Thoracic aorta (tissue), 2 donors: Measurements from ENCODE around the gene ALDH1A1. TPM values are rescaled to one million over a fixed set of nuclear protein-coding genes. Genes with fewer than 3 reads are reported as not detected.

Experiments
- ATAC-seq: fragments of 150-250 bp; one replicate; pipeline ENCODE4 v1.8.0; 2017; ENCODE audit warnings: low read depth; ENCODE audit not compliant: insufficient number of reproducible peaks, low FRiP score
- DNase-seq: peaks from one replicate; pipeline ENCODE4 v3.0.0-alpha.2; 2020; ENCODE audit warnings: low spot score
- H3K27ac ChIP-seq, 2 donors: fragments of 200-600 bp; sonication (generic); 1 replicate in 1 of 2; 2 replicates in 1 of 2; pipeline ENCODE4 v1.5.1; 2016; ENCODE audit warnings: mild to moderate bottlenecking in 2 of 2, moderate library complexity in 2 of 2
- H3K27me3 ChIP-seq: fragments of 200-600 bp; sonication (generic); replicated peaks from 2 replicates; pipeline ENCODE4 v1.6.0; 2016; ENCODE audit warnings: mild to moderate bottlenecking; ENCODE audit not compliant: insufficient read depth
- H3K36me3 ChIP-seq: fragments of 200-600 bp; sonication (generic); one replicate; pipeline ENCODE4 v1.5.1; 2016
- H3K4me1 ChIP-seq, 2 donors: fragments of 200-600 bp; sonication (generic); 1 replicate in 1 of 2; 2 replicates in 1 of 2; pipeline versions ENCODE4 v1.5.1 to v1.6.0; 2016; ENCODE audit warnings: low read depth in 2 of 2, mild to moderate bottlenecking in 1 of 2; ENCODE audit not compliant: control insufficient read depth in 1 of 2
- H3K4me3 ChIP-seq: fragments of 200-600 bp; sonication (generic); 2 replicates; pipeline ENCODE4 v1.5.1; 2016; ENCODE audit warnings: mild to moderate bottlenecking
- H3K9me3 ChIP-seq: fragments of 200-600 bp; sonication (generic); 2 replicates; pipeline ENCODE4 v1.5.1; 2016
- total RNA-seq, 2 donors: library from RNA; depleted of rRNA; stranded (reverse); fragments of >200 nt; gene quantifications; one replicate each; pipeline versions ENCODE4 v1.1.0 to v1.2.3, GENCODE V29; 2016
- TF ChIP-seq, protein P1 (sequence below): fragments of 200-600 bp; sonication (generic); IDR thresholded peaks from one replicate; pipeline ENCODE4 v1.5.1; 2019; ENCODE audit warnings: antibody characterized with exemption

ALDH1A1 gene
- total RNA-seq, 2 donors from 2014 or later, result 101 to 196 TPM

GRCh38 chr9:72978744-72979143 is 25.9 kb upstream of the ALDH1A1 start:
- Histone ChIP-seq H3K36me3 (no peaks in the 10 kb centered on the region), H3K4me3 (no peak overlapping the region), H3K27ac (peak overlapping the region in 1 of 2 donors; percentile 60), H3K27me3 (no peaks in the 10 kb centered on the region), H3K9me3 (no peaks in the 10 kb centered on the region), H3K4me1 (peaks cover 10 to 30% of the 10 kb centered on the region in 2 donors)
- TF ChIP-seq, protein P1, sequence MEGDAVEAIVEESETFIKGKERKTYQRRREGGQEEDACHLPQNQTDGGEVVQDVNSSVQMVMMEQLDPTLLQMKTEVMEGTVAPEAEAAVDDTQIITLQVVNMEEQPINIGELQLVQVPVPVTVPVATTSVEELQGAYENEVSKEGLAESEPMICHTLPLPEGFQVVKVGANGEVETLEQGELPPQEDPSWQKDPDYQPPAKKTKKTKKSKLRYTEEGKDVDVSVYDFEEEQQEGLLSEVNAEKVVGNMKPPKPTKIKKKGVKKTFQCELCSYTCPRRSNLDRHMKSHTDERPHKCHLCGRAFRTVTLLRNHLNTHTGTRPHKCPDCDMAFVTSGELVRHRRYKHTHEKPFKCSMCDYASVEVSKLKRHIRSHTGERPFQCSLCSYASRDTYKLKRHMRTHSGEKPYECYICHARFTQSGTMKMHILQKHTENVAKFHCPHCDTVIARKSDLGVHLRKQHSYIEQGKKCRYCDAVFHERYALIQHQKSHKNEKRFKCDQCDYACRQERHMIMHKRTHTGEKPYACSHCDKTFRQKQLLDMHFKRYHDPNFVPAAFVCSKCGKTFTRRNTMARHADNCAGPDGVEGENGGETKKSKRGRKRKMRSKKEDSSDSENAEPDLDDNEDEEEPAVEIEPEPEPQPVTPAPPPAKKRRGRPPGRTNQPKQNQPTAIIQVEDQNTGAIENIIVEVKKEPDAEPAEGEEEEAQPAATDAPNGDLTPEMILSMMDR, result no peak
- no peak for ATAC-seq
- no peak for DNase-seq

DNA sequence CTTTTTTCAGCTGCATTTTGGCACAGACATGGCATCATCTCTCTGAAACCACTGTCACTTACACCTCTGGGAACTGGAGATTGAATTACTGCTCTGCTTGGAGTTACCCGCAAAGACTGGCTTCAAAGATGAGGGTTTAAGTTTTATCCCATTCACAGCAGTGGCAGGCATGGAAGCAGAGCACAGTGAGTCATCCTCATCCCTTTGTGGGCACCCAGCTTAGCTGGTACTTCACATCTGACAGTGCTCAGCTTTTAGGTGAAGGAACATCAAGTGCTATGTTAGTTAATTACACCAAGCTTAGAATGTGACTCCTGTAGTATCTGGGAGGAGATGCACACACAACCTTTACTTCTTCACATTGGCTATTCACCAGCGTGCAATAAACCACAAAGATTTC is 24.8 kb upstream of the ALDH1A1 start:
- TF ChIP-seq, protein P1, result no peak
- DNase-seq (no peak), ATAC-seq (no peak)
- Histone ChIP-seq H3K27me3 (no peaks in the 10 kb centered on the region), H3K36me3 (no peaks in the 10 kb centered on the region), H3K4me1 (peaks cover 10 to 20% of the 10 kb centered on the region in 2 donors), H3K4me3 (no peak overlapping the region), H3K27ac (no peak overlapping the region), H3K9me3 (no peaks in the 10 kb centered on the region)

DNA sequence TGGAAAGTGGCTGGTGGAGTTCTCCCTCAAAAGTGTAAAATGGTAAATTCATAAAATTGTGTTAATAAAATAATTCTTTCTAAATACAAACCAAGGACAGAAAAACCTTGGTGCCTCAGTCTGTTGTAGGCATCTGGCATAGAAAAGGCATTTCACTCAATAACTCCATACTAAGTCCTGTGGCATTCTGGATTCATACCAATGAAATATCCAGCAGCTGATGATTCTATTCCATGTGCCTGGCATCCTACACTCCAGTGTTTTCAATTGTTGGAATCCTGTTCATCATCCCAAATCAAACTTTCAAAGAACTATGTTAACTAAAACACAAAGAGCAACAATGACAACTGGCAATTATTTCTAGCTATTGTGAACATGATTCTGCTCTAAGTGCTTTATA is 21.6 kb upstream of the ALDH1A1 start:
- ATAC-seq, result no peak
- TF ChIP-seq, protein P1, result no peak

GRCh38 chr9:72972636-72973035 is 19.8 kb upstream of the ALDH1A1 start:
- no peak overlapping the region for H3K4me3 ChIP-seq
- DNase-seq, result no peak

More for the DNA sequence above, 21.6 kb upstream of the ALDH1A1 start:
- H3K36me3 ChIP-seq, result no peaks in the 10 kb centered on the region
- H3K9me3 ChIP-seq, result no peaks in the 10 kb centered on the region
- no peak for DNase-seq
- H3K4me3 ChIP-seq, result no peak overlapping the region
- no peaks in the 10 kb centered on the region for H3K27me3 ChIP-seq
- H3K4me1 ChIP-seq, result peaks cover 10 to 20% of the 10 kb centered on the region in 2 donors
- H3K27ac ChIP-seq, result no peak overlapping the region

GRCh38 chr9:72971411-72971810 is 18.6 kb upstream of the ALDH1A1 start:
- TF ChIP-seq, protein P1, result no peak
- ATAC-seq (no peak), DNase-seq (no peak)
- H3K9me3 ChIP-seq, result no peaks in the 10 kb centered on the region
- no peaks in the 10 kb centered on the region for H3K4me1 ChIP-seq
- H3K27me3 ChIP-seq, result no peaks in the 10 kb centered on the region
- no peak overlapping the region for H3K27ac ChIP-seq
- no peak overlapping the region for H3K4me3 ChIP-seq
- H3K36me3 ChIP-seq, result no peaks in the 10 kb centered on the region

More at GRCh38 chr9:72972636-72973035, 19.8 kb upstream of the ALDH1A1 start:
- H3K4me1 ChIP-seq, result peaks cover 0 to under 1% of the 10 kb centered on the region in 2 donors
- H3K27ac ChIP-seq, result no peak overlapping the region
- no peaks in the 10 kb centered on the region for H3K36me3 ChIP-seq
- H3K9me3 ChIP-seq, result no peaks in the 10 kb centered on the region
- no peaks in the 10 kb centered on the region for H3K27me3 ChIP-seq
- TF ChIP-seq, protein P1, result no peak
- no peak for ATAC-seq
